WTC11 (cell line): Measurements from ENCODE around the gene RFTN2. TPM values are rescaled to one million over a fixed set of nuclear protein-coding genes. Genes with fewer than 3 reads are reported as not detected.

ENCODE experiments used
- ATAC-seq: fragments of 200-7000 bp; cut with Tn5 transposase; 2 replicates; pipeline ENCODE4 v1.10.0; 2021; ENCODE audit warnings: mild to moderate bottlenecking, moderate library complexity
- CTCF ChIA-PET: fragments of 300-600 bp; sonication (Branson Sonifier 250); formaldehyde crosslinking; loops from one replicate; lab custom pipeline; 2021; ENCODE audit warnings: antibody characterized with exemption; lab: Charles Lee
- POLR2A ChIA-PET: fragments of 350-600 bp; sonication (Branson Sonifier 250); formaldehyde crosslinking; loops from one replicate; lab custom pipeline; 2021; ENCODE audit warnings: antibody characterized with exemption; lab: Charles Lee
- DNase-seq: peaks from one replicate; pipeline ENCODE4 v3.0.0; 2021; ENCODE audit warnings: low spot score
- H3K27ac Mint-ChIP-seq: 2 replicates; pipeline ENCODE4 v1.8.0; 2021; ENCODE audit warnings: mixed read lengths
- H3K27me3 Mint-ChIP-seq: 2 replicates; pipeline ENCODE4 v1.8.0; 2021; ENCODE audit warnings: low read depth, mild to moderate bottlenecking, moderate library complexity, mixed read lengths
- H3K36me3 Mint-ChIP-seq: 2 replicates; pipeline ENCODE4 v1.8.0; 2021; ENCODE audit warnings: mixed read lengths
- H3K4me1 Mint-ChIP-seq: 2 replicates; pipeline ENCODE4 v1.8.0; 2022; ENCODE audit warnings: mixed read lengths
- H3K4me3 Mint-ChIP-seq: 2 replicates; pipeline ENCODE4 v1.8.0; 2021; ENCODE audit warnings: mild to moderate bottlenecking, moderate library complexity, mixed read lengths
- H3K9me3 Mint-ChIP-seq: 2 replicates; pipeline ENCODE4 v1.8.0; 2021; ENCODE audit warnings: mixed read lengths
- AR ChIP-seq: fragments of 250-450 bp; sonication (Bioruptor Pico); IDR thresholded peaks from 2 replicates; pipeline ENCODE4 v1.9.0; 2021; ENCODE audit warnings: mild to moderate bottlenecking
- ATF2 ChIP-seq: sonication (generic); formaldehyde crosslinking; IDR thresholded peaks from 2 replicates; pipeline ENCODE4 v1.8.1; 2022; ENCODE audit warnings: low read depth, missing genetic modification reagents, borderline replicate concordance
- CREM ChIP-seq: sonication (generic); formaldehyde crosslinking; IDR thresholded peaks from 2 replicates; pipeline ENCODE4 v1.8.1; 2022; ENCODE audit warnings: mild to moderate bottlenecking, missing genetic modification reagents, moderate library complexity
- E2F5 ChIP-seq: sonication (generic); formaldehyde crosslinking; IDR thresholded peaks from 2 replicates; pipeline ENCODE4 v1.8.1; 2022; ENCODE audit warnings: mild to moderate bottlenecking, moderate library complexity, missing genetic modification reagents
- ELF4 ChIP-seq: sonication (generic); formaldehyde crosslinking; IDR thresholded peaks from 2 replicates; pipeline ENCODE4 v1.8.1; 2022; ENCODE audit warnings: low read depth, mild to moderate bottlenecking, moderate library complexity, missing genetic modification reagents
- EMX1 ChIP-seq: fragments of 250-450 bp; sonication (Bioruptor Pico); IDR thresholded peaks from 2 replicates; pipeline ENCODE4 v1.8.0; 2021; ENCODE audit warnings: mild to moderate bottlenecking
- ESRRA ChIP-seq: sonication (generic); formaldehyde crosslinking; IDR thresholded peaks from 2 replicates; pipeline ENCODE4 v1.8.1; 2022; ENCODE audit warnings: mild to moderate bottlenecking, missing genetic modification reagents, borderline replicate concordance
- IRF2 ChIP-seq: sonication (generic); formaldehyde crosslinking; IDR thresholded peaks from 2 replicates; pipeline ENCODE4 v1.8.0; 2022; ENCODE audit warnings: low read depth, missing genetic modification reagents, borderline replicate concordance
- JUN ChIP-seq: sonication (generic); formaldehyde crosslinking; IDR thresholded peaks from 2 replicates; pipeline ENCODE4 v1.8.0; 2023; ENCODE audit warnings: mild to moderate bottlenecking, missing genetic modification reagents
- PREB ChIP-seq: sonication (generic); formaldehyde crosslinking; IDR thresholded peaks from 2 replicates; pipeline ENCODE4 v1.8.1; 2022; ENCODE audit warnings: mild to moderate bottlenecking, missing genetic modification reagents, moderate library complexity, borderline replicate concordance
- RELA ChIP-seq: sonication (generic); formaldehyde crosslinking; IDR thresholded peaks from 2 replicates; pipeline ENCODE4 v1.8.1; 2022; ENCODE audit warnings: missing genetic modification reagents, mild to moderate bottlenecking, borderline replicate concordance
- SP1 ChIP-seq: sonication (generic); formaldehyde crosslinking; conservative IDR thresholded peaks from 2 replicates; pipeline ENCODE4 v1.8.1; 2022; ENCODE audit warnings: missing genetic modification reagents
- STAT6 ChIP-seq: sonication (generic); formaldehyde crosslinking; conservative IDR thresholded peaks from 2 replicates; pipeline ENCODE4 v1.8.1; 2023; ENCODE audit warnings: mild to moderate bottlenecking, low read depth, missing genetic modification reagents, moderate library complexity
- TP53 ChIP-seq: sonication (generic); formaldehyde crosslinking; IDR thresholded peaks from 2 replicates; pipeline ENCODE4 v1.8.1; 2023; ENCODE audit warnings: mild to moderate bottlenecking, missing genetic modification reagents
- USF1 ChIP-seq: sonication (generic); formaldehyde crosslinking; IDR thresholded peaks from 2 replicates; pipeline ENCODE4 v1.8.0; 2022; ENCODE audit warnings: mild to moderate bottlenecking, missing genetic modification reagents
- ZBTB21 ChIP-seq: sonication (generic); formaldehyde crosslinking; IDR thresholded peaks from 2 replicates; pipeline ENCODE4 v1.8.1; 2023; ENCODE audit warnings: mild to moderate bottlenecking, missing genetic modification reagents, borderline replicate concordance
- ZNF232 ChIP-seq: sonication (generic); formaldehyde crosslinking; IDR thresholded peaks from 2 replicates; pipeline ENCODE4 v1.8.0; 2022; ENCODE audit warnings: mild to moderate bottlenecking, missing genetic modification reagents
- ZNF396 ChIP-seq: fragments of 250-450 bp; sonication (Bioruptor Pico); IDR thresholded peaks from 2 replicates; pipeline ENCODE4 v1.8.0; 2021; ENCODE audit warnings: mild to moderate bottlenecking, moderate library complexity, borderline replicate concordance
- ZNF512 ChIP-seq: sonication (generic); formaldehyde crosslinking; IDR thresholded peaks from 2 replicates; pipeline ENCODE4 v1.8.1; 2022; ENCODE audit warnings: missing genetic modification reagents, borderline replicate concordance
- total RNA-seq: library from RNA; stranded (reverse); gene quantifications from 3 replicates; pipeline ENCODE4 v1.2.3, GENCODE V29; 2021

RFTN2 gene
- total RNA-seq, 1 experiment from 2014 or later: 1.9 TPM

GRCh38 chr2:197576631-197577030 lies 98.8 kb downstream of the RFTN2 start (continued):
- no peak for TF ChIP-seq ZNF512
- no peak for TF ChIP-seq AR (CRISPR knock-in tag)

- ChIA-PET POLR2A (interaction anchor here (1.1 to 1.3 kb wide), 2 partner anchors 60 to 76 kb away, joined by 4 read pairs; partner anchors contain the start of genes HSPE1 and MOB4), CTCF (no interaction called here)
- no peak for TF ChIP-seq SP1
- no peak for TF ChIP-seq ELF4 (CRISPR knock-in tag)
- TF ChIP-seq EMX1 (CRISPR knock-in tag): no peak
- TF ChIP-seq JUN (CRISPR knock-in tag): no peak
- no peak for TF ChIP-seq RELA
- TF ChIP-seq PREB: no peak
- TF ChIP-seq ZNF396 (CRISPR knock-in tag): no peak
- no peak for TF ChIP-seq STAT6 (CRISPR knock-in tag)
- no peak for TF ChIP-seq USF1
- TF ChIP-seq IRF2 (CRISPR knock-in tag): no peak
- no peak for TF ChIP-seq ZBTB21
- no peak for TF ChIP-seq ZNF232
- no peak for TF ChIP-seq CREM (CRISPR knock-in tag)
- TF ChIP-seq ATF2 (CRISPR knock-in tag): no peak
- TF ChIP-seq E2F5 (CRISPR knock-in tag): no peak
- TF ChIP-seq AR (CRISPR knock-in tag): no peak
- no peak for TF ChIP-seq TP53 (CRISPR knock-in tag)
- TF ChIP-seq ESRRA (CRISPR knock-in tag): no peak
Observed at GRCh38 chr2:197575987-197576386, 99.4 kb downstream of the RFTN2 start.

More at GRCh38 chr2:197575987-197576386, 99.4 kb downstream of the RFTN2 start:
- peaks cover 40% of the 10 kb centered on the region for H3K36me3 Mint-ChIP-seq
- H3K4me3 Mint-ChIP-seq: no peak overlapping the region
- H3K27ac Mint-ChIP-seq: peak overlapping the region; percentile 85
- ATAC-seq (no peak), DNase-seq (no peak)
- H3K4me1 Mint-ChIP-seq: peaks cover 7% of the 10 kb centered on the region
- H3K27me3 Mint-ChIP-seq: peaks cover 7% of the 10 kb centered on the region
- peaks cover 36% of the 10 kb centered on the region for H3K9me3 Mint-ChIP-seq
